ENCODE data around the gene RPL36A.

RPL36A gene

DNA sequence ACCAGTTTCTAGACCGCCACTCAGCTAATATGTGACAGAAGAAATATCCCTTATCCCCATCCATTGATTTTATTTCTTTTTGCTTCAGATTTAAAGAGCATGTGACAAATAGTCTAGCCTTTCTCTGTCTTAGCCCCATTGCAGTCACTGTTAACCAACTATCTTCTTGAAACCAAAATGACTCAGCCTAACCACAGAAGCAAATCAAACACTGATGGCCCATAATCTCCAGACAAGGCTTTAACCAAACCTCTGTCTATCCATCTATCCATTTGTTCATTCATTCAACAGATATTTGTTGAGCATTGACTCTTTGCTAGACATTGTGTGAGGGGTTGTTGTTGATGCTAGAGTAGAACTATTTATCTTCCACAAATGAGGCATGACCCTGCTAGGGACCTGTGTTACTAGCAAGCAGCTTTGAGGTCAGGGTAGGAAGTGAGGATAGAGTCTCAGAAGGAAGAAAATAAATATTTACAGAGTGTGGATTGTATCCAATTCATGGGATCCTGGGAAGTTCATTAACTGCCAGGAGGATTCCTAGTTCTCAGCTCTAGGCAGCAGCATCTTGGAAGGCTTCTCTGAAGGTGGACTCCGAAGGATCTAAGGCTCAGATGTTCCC lies 39.8 kb downstream of the RPL36A start:
- DNase-seq (ENCODE audit: low read depth in 2 of 3, low spot score in 2 of 3), result no peak

DNA sequence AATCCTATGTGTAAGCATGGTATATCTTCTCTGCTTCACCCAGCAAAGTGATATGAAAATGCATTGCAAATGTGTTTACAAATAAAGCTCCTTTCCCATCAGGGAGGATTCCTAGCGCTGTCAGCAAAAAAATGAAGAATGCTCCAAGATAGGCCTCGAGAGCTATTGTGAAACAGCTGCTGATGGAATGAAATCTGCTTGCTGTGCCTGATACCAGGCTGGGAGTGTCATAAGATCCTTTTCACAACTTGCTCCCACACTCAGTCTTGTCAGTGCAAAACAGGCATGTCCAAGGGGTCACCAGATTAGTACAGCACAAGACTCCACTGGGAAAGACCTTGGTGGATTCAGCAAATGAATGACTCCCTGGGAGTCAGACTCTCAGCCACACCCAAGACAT lies 51.3 kb downstream of the RPL36A start:
- DNase-seq (ENCODE audit: low read depth in 2 of 3, low spot score in 2 of 3), result no peak
